K562 (cell line): ENCODE results near the gene SEC24B. TPM values are rescaled to one million over a fixed set of nuclear protein-coding genes. Genes with fewer than 3 reads are reported as not detected.

Experiments
- ATAC-seq: fragments of 200-7000 bp; cut with Tn5 transposase; 3 replicates; pipeline ENCODE4 v1.9.1; 2020; ENCODE audit warnings: moderate library complexity
- BruUV-seq: library from RNA; stranded (reverse); fragments of 400-500 nt; replicated peaks from 2 replicates; lab custom pipeline; 2021; lab: Mats Ljungman, UMichigan
- CTCF ChIA-PET: fragments of 300-600 bp; formaldehyde crosslinking; extraction: SDS; loops from one replicate; lab custom pipeline; 2021; ENCODE audit warnings: low intra/inter-chr PET ratio; lab: Yijun Ruan, JAX
- POLR2A ChIA-PET: fragments of 300-600, 350-650 bp; sonication (Branson Sonifier 250); formaldehyde crosslinking; extraction: SDS; loops from one replicate; lab custom pipeline; 2021; ENCODE audit warnings: antibody characterized with exemption, inconsistent platforms; lab: Yijun Ruan, JAX
- DNase-seq, 4 experiments: peaks; one replicate each; pipeline versions ENCODE4 v3.0.0 to v3.0.0-alpha.2; 2011 to 2018; ENCODE audit warnings: low spot score in 3 of 4, mixed read lengths in 3 of 4; ENCODE audit errors: extremely low read depth in 1 of 4
- FAIRE-seq: peaks from 2 replicates; lab custom pipeline; 2011; peaks lifted over from hg19 to GRCh38; lab: Jason Lieb, UNC
- H2AFZ ChIP-seq: 2 replicates; pipeline ENCODE4 v1.6.0; 2011; ENCODE audit warnings: low read depth, low read length, control low read depth, inconsistent platforms
- H3K27ac ChIP-seq: fragments of 200-600 bp; 3 replicates; pipeline ENCODE4 v1.8.0; 2011; ENCODE audit warnings: low read depth, mild to moderate bottlenecking, control low read depth, inconsistent platforms, low read length, moderate library complexity, mixed read lengths; ENCODE audit errors: extremely low read depth
- H3K27me3 ChIP-seq, 2 experiments: fragments of 300-600 bp in 1 of 2; 2 replicates in 1 of 2; 3 replicates in 1 of 2; pipeline versions ENCODE4 v1.6.0 to v1.8.0; 2011; ENCODE audit warnings: inconsistent platforms in 2 of 2, low read length in 2 of 2, mild to moderate bottlenecking in 1 of 2, mixed read lengths in 1 of 2, moderate library complexity in 1 of 2; ENCODE audit not compliant: control insufficient read depth in 2 of 2, insufficient read depth in 2 of 2
- H3K36me3 ChIP-seq: fragments of 300-600 bp; 3 replicates; pipeline ENCODE4 v1.8.0; 2011; ENCODE audit warnings: mild to moderate bottlenecking, low read length, inconsistent platforms; ENCODE audit not compliant: control insufficient read depth, insufficient read depth
- H3K4me1 ChIP-seq, 2 experiments: fragments of 200-600 bp in 1 of 2; replicated peaks in 1 of 2; 2 replicates in 1 of 2; 3 replicates in 1 of 2; pipeline versions ENCODE4 v1.5.1 to v1.8.0; 2011; ENCODE audit warnings: inconsistent platforms in 2 of 2, low read length in 2 of 2, mild to moderate bottlenecking in 1 of 2, mixed read lengths in 1 of 2, moderate library complexity in 1 of 2; ENCODE audit not compliant: control insufficient read depth in 2 of 2, insufficient read depth in 2 of 2
- H3K4me2 ChIP-seq: 2 replicates; pipeline ENCODE4 v1.6.1; 2011; ENCODE audit warnings: low read length, control low read depth, inconsistent platforms, mixed read lengths; ENCODE audit not compliant: insufficient read depth
- H3K4me3 ChIP-seq: fragments of 200-600 bp; sonication (generic), shearing (Covaris generic); 2 replicates; pipeline ENCODE4 v1.5.1; 2016; ENCODE audit warnings: control low read depth, inconsistent platforms
- H3K79me2 ChIP-seq: fragments of 200-600 bp; 3 replicates; pipeline ENCODE4 v1.8.0; 2011; ENCODE audit warnings: low read length, inconsistent platforms; ENCODE audit not compliant: control insufficient read depth, insufficient read depth
- H3K9ac ChIP-seq, 2 experiments: 2 replicates each; pipeline versions ENCODE4 v1.6.0 to v1.6.1; 2011; ENCODE audit warnings: low read depth in 2 of 2, low read length in 2 of 2, control low read depth in 1 of 2, inconsistent platforms in 1 of 2, mild to moderate bottlenecking in 1 of 2, mixed read lengths in 1 of 2; ENCODE audit not compliant: insufficient read depth in 1 of 2
- H3K9me1 ChIP-seq: one replicate; pipeline ENCODE4 v1.6.0; 2011; ENCODE audit warnings: inconsistent platforms, mild to moderate bottlenecking, low read length, moderate library complexity; ENCODE audit not compliant: control insufficient read depth, insufficient read depth
- H3K9me3 ChIP-seq: replicated peaks from 2 replicates; pipeline ENCODE4 v1.5.1; 2011; ENCODE audit warnings: low read depth, low read length, inconsistent platforms; ENCODE audit not compliant: control insufficient read depth, insufficient read depth
- H4K20me1 ChIP-seq: replicated peaks from 2 replicates; pipeline ENCODE4 v1.6.1; 2011; ENCODE audit warnings: low read length, inconsistent platforms, mixed read lengths; ENCODE audit not compliant: control insufficient read depth, insufficient read depth
- ATF7 ChIP-seq: fragments of 450-650 bp; IDR thresholded peaks from 2 replicates; pipeline ENCODE4 v1.7.1; 2014; ENCODE audit warnings: mild to moderate bottlenecking, moderate library complexity
- BRD4 ChIP-seq: fragments of 200-600 bp; sonication (generic); IDR thresholded peaks from 2 replicates; pipeline ENCODE4 v1.6.1; 2017; ENCODE audit warnings: inconsistent platforms
- CHD1 ChIP-seq: fragments of 200-600 bp; sonication (generic); IDR thresholded peaks from one replicate; pipeline ENCODE4 v1.6.1; 2012; ENCODE audit warnings: mild to moderate bottlenecking, moderate library complexity, low read length, inconsistent platforms
- FOXK2 ChIP-seq, 2 experiments: fragments of 450-650 bp; IDR thresholded peaks in 1 of 2; conservative IDR thresholded peaks in 1 of 2; 2 replicates each; pipeline ENCODE4 v1.6.1; 2016; ENCODE audit warnings: low read depth in 2 of 2, mild to moderate bottlenecking in 1 of 2
- HMG20A ChIP-seq: fragments of 450-650 bp; formaldehyde crosslinking; conservative IDR thresholded peaks from 2 replicates; pipeline ENCODE4 v1.4.0; 2020; ENCODE audit warnings: mild to moderate bottlenecking, mixed read lengths
- KAT2B ChIP-seq: IDR thresholded peaks from one replicate; pipeline ENCODE4 v1.6.1; 2012; ENCODE audit warnings: low read depth, mild to moderate bottlenecking, control low read depth, inconsistent platforms, low read length, moderate library complexity
- KDM1A ChIP-seq, 2 experiments: fragments of 450-650 bp; IDR thresholded peaks; 2 replicates each; pipeline ENCODE4 v1.6.1; 2016; ENCODE audit warnings: mild to moderate bottlenecking in 2 of 2
- MAZ ChIP-seq, 2 experiments: fragments of 450-650 bp in 1 of 2; sonication (generic) in 1 of 2; formaldehyde crosslinking; IDR thresholded peaks in 1 of 2; conservative IDR thresholded peaks in 1 of 2; 2 replicates each; pipeline versions ENCODE4 v1.4.0 to v1.5.0; 2020; ENCODE audit warnings: mild to moderate bottlenecking in 1 of 2, missing genetic modification reagents in 1 of 2
- NUFIP1 ChIP-seq: fragments of 450-650 bp; IDR thresholded peaks from 2 replicates; pipeline ENCODE4 v1.6.1; 2018; ENCODE audit not compliant: partially characterized antibody
- STAT5B ChIP-seq: fragments of 250-450 bp; sonication (Bioruptor Pico); IDR thresholded peaks from 2 replicates; pipeline ENCODE4 v1.8.0; 2021; ENCODE audit warnings: mild to moderate bottlenecking, inconsistent platforms
- TEAD2 ChIP-seq: fragments of 450-650 bp; IDR thresholded peaks from 2 replicates; pipeline ENCODE4 v1.6.1; 2016; ENCODE audit warnings: missing genetic modification characterization, control low read depth, missing compliant biosample characterization
- ZBTB40 ChIP-seq, 2 experiments: fragments of 450-650 bp in 1 of 2; sonication (generic) in 1 of 2; formaldehyde crosslinking in 1 of 2; IDR thresholded peaks; 2 replicates each; pipeline versions ENCODE4 v1.7.1 to v1.9.0; 2016 to 2022; ENCODE audit warnings: inconsistent platforms in 1 of 2, mild to moderate bottlenecking in 1 of 2, missing genetic modification reagents in 1 of 2
- ZC3H11A ChIP-seq: IDR thresholded peaks from 2 replicates; pipeline ENCODE4 v1.6.1; 2012; ENCODE audit warnings: low read depth, low read length, improper control_type of control experiment
- ZNF134 ChIP-seq: fragments of 250-450 bp; sonication (Bioruptor Pico); conservative IDR thresholded peaks from 2 replicates; pipeline ENCODE4 v1.4.0; 2020
- ZNF311 ChIP-seq: fragments of 250-450 bp; sonication (Bioruptor Pico); IDR thresholded peaks from 2 replicates; pipeline ENCODE4 v1.4.0; 2020; ENCODE audit warnings: mild to moderate bottlenecking, moderate library complexity
- ZNF354B ChIP-seq: fragments of 250-450 bp; sonication (Bioruptor Pico); IDR thresholded peaks from 2 replicates; pipeline ENCODE4 v1.4.0; 2020
- WGBS: fragments of 100-300 bp; shearing (Covaris generic); methylation state at CpG from one replicate; pipeline ENCODE4 v1.1.6; 2016; ENCODE audit warnings: low coverage, mixed read lengths; ENCODE audit not compliant: insufficient coverage; ENCODE audit errors: missing lambda C conversion rate; 5-methylcytosine and 5-hydroxymethylcytosine counted together
- in situ Hi-C: fragments of 300-500 bp; cut with MboI; formaldehyde crosslinking; loops from 4 replicates; pipeline ENCODE4 v1.15.0; 2018; ENCODE audit warnings: inconsistent platforms, mixed read lengths
- intact Hi-C: fragments of 100-400 bp; cut with micrococcal nuclease; formaldehyde crosslinking; loops from 2 replicates; pipeline ENCODE4 v1.14.2; 2022
- polyA plus RNA-seq, 8 experiments: library from polyadenylated mRNA; depleted of rRNA in 4 of 8; stranded (reverse) in 5 of 8; unstranded in 3 of 8; fragments of >200 nt; fragmentation: Nextera tagmentation in 2 of 8; fragmentation: Illumina TruSeq in 1 of 8; extraction: Ambion mirVana in 2 of 8; extraction: Trizol in 1 of 8; gene quantifications; 2 replicates each; pipeline versions ENCODE4 v1.2.1 to v1.2.3, GENCODE V29; 2011 to 2014; ENCODE audit warnings: inconsistent platforms in 1 of 8, missing spikeins in 1 of 8
- total RNA-seq, 7 experiments: library from RNA; depleted of rRNA in 6 of 7; stranded (reverse); fragments of >200 nt in 6 of 7; fragmentation: Illumina TruSeq in 2 of 7; extraction: Trizol in 2 of 7; gene quantifications; 2 replicates each; pipeline versions ENCODE4 v1.2.1 to v1.2.3, GENCODE V29; 2011 to 2021; ENCODE audit warnings: low replicate concordance in 1 of 7

Gene SEC24B
- total and polyA plus RNA-seq, 9 of the 15 experiments (the other 6 are each of a cell fraction or from before 2014, with no cell fraction given): 6.3 to 46.4 (median 17.1) TPM

DNA sequence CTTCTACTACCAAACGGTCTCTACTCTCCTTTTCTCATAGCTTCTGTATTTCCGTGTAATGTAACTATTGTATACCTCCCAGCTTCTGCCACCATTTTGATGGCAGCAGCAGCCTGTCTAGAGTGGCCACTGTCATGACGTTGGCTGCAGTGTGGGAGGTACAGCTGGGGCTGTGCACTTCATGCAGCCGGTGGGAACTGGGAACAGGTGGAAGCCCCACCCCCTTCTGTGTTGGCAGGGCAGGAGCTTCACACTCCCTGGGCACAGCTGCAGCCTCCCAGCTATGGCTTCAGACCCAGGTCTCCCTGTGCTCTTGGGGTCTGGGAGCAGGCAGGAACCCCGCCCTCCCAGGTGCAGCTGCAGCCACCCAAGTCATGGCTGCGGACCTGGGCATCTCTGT, 49.8 kb upstream of the SEC24B start:
- DNase-seq (no peak), FAIRE-seq (no peak)
- intact Hi-C loops: no loop called here
- TF ChIP-seq MAZ (CRISPR knock-in tag; conservative IDR thresholded peaks at IDR 0.05 in 1 of 2, IDR thresholded peaks at IDR 0.05 in 1 of 2) (no peak), ZBTB40 (IDR thresholded peaks at IDR 0.05) (no peak), ZBTB40 (CRISPR knock-in tag; IDR thresholded peaks at IDR 0.05) (no peak), ATF7 (no peak), HMG20A (CRISPR knock-in tag) (no peak), ZC3H11A (no peak), KDM1A (IDR thresholded peaks at IDR 0.05) (no peak), ZNF354B (no peak), ZNF311 (CRISPR knock-in tag) (no peak), BRD4 (no peak), NUFIP1 (no peak), FOXK2 (conservative IDR thresholded peaks at IDR 0.05 in 1 of 2, IDR thresholded peaks at IDR 0.05 in 1 of 2; ENCODE audit: low read depth in 2 of 2) (no peak), ZNF134 (CRISPR knock-in tag) (no peak), CHD1 (no peak), STAT5B (no peak), KAT2B (no peak), TEAD2 (tag) (no peak)

More for the DNA sequence above, 49.8 kb upstream of the SEC24B start:
- Histone ChIP-seq H3K4me2 (no peak overlapping the region), H3K9ac (no peak overlapping the region), H3K27me3 (peaks cover 2 to 15% of the 10 kb centered on the region in 2 experiments; a peak in 3 of 5 replicates), H3K9me1 (no peaks in the 10 kb centered on the region), H3K4me1 (peaks cover 0 to 10% of the 10 kb centered on the region in 2 experiments; a peak in 1 of 5 replicates), H3K9me3 (no peaks in the 10 kb centered on the region), H3K79me2 (no peaks in the 10 kb centered on the region), H3K27ac (no peak overlapping the region), H3K4me3 (no peak overlapping the region), H4K20me1 (no peaks in the 10 kb centered on the region), H3K36me3 (no peaks in the 10 kb centered on the region), H2AFZ (no peak overlapping the region)
- peak; percentile 32; the same call in 2 of the 3 replicates for ATAC-seq
- WGBS: 0% methylated on average over 5 of the region's 6 CpGs
- no TSS peak for BruUV-seq
- in situ Hi-C loops: no loop called here
- ChIA-PET POLR2A (interaction anchor here (1.0 to 1.3 kb wide), 2 partner anchors 11 to 17 kb away, joined by 3 read pairs; no protein-coding TSS in a partner anchor), CTCF (interaction anchor here (0.6 kb wide), 1 partner anchor 355 kb away, joined by 4 read pairs; no protein-coding TSS in a partner anchor)
